Esophagus squamous epithelium (tissue), 5 donors: ENCODE measurements around the gene MS4A2. TPM values are rescaled to one million over a fixed set of nuclear protein-coding genes. Genes with fewer than 3 reads are reported as not detected.
A peak's percentile ranks its signal among the peaks of the same experiment; 100 is the strongest.
"Not testable (repeated sequence)": the region's sequence is repeated elsewhere in the genome, so short reads cannot be mapped to it uniquely, and the experiment has no call there.

Experiments used
- DNase-seq: peaks from one replicate; lab custom pipeline; 2025; lab: John Stamatoyannopoulos, UW
- H3K27ac ChIP-seq, 4 donors: fragments of 200-600 bp; sonication (generic); one replicate each; pipeline ENCODE4 v1.5.1; 2016 to 2019; ENCODE audit warnings: mild to moderate bottlenecking in 1 of 4
- H3K27me3 ChIP-seq, 4 donors: fragments of 200-600 bp; sonication (generic); 1 replicate in 3 of 4; 2 replicates in 1 of 4; pipeline versions ENCODE4 v1.5.1 to v1.6.0; 2017 to 2021; ENCODE audit warnings: antibody characterized with exemption in 1 of 4
- H3K36me3 ChIP-seq, 3 donors: fragments of 200-600 bp; sonication (generic); one replicate each; pipeline ENCODE4 v1.5.1; 2016 to 2019
- H3K4me1 ChIP-seq, 3 donors: fragments of 200-600 bp; sonication (generic); one replicate each; pipeline ENCODE4 v1.5.1; 2017 to 2019
- H3K4me3 ChIP-seq, 4 donors: fragments of 200-600 bp; sonication (generic); 1 replicate in 3 of 4; 2 replicates in 1 of 4; pipeline ENCODE4 v1.5.1; 2016 to 2019; ENCODE audit warnings: mild to moderate bottlenecking in 2 of 4, moderate library complexity in 1 of 4
- H3K9me3 ChIP-seq, 3 donors: fragments of 200-600 bp; sonication (generic); one replicate each; pipeline ENCODE4 v1.5.1; 2016 to 2019
- POLR2A ChIP-seq, 4 donors: fragments of 450-650 bp; IDR thresholded peaks; one replicate each; pipeline ENCODE4 v1.6.1; 2017; ENCODE audit warnings: antibody characterized with exemption in 4 of 4, mild to moderate bottlenecking in 4 of 4, moderate library complexity in 3 of 4
- WGBS, 2 donors: methylation state at CpG; one replicate each; pipeline ENCODE4 v1.1.5; 2018; 5-methylcytosine and 5-hydroxymethylcytosine counted together
- intact Hi-C: fragments of 100-400 bp; cut with DNase I; formaldehyde crosslinking; loops from one replicate; pipeline ENCODE4 v1.15.0; 2022
- total RNA-seq, 4 donors: library from RNA; depleted of rRNA; stranded (reverse); fragments of >200 nt; gene quantifications; one replicate each; pipeline ENCODE4 v1.1.0, GENCODE V29; 2016
- TF ChIP-seq, protein P1 (sequence below), 6 experiments: fragments of 450-650 bp in 4 of 6; fragments of 200-600 bp in 2 of 6; sonication (generic) in 2 of 6; IDR thresholded peaks; one replicate each; pipeline ENCODE4 v1.5.1; 2016 to 2019; ENCODE audit warnings: antibody characterized with exemption in 6 of 6, mild to moderate bottlenecking in 4 of 6, moderate library complexity in 4 of 6
- donor health status: DM: yes; HTN: yes; CAD: no.

The MS4A2 gene
- total RNA-seq, result 10 to 100 TPM in 1 of 4 donors, under 1 TPM in 1, not detected in 2; 0.12 to 13.2 TPM

DNA sequence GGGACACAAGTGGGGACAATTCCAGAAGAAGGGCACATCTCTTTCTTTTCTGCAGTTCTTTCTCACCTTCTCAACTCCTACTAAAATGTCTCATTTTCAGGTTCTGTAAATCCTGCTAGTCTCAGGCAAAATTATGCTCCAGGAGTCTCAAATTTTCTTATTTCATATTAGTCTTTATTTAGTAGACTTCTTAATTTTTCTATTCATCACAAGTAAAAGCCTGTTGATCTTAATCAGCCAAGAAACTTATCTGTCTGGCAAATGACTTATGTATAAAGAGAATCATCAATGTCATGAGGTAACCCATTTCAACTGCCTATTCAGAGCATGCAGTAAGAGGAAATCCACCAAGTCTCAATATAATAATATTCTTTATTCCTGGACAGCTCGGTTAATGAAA lies at the start of gene MS4A2:
MS4A2 (plus strand) TSS at position 301 of the 400 bp plus-strand sequence. CDS start 102 bp downstream, outside the sequence.
- DNase-seq, result no peak
- H3K9me3 ChIP-seq, result no peaks in the 10 kb centered on the region
- intact Hi-C loops, result no loop called here
- no peak within 1 kb of the TSS for H3K4me3 ChIP-seq
- no peaks in the 10 kb centered on the region for H3K36me3 ChIP-seq
- H3K27me3 ChIP-seq, result no peaks in the 10 kb centered on the region
- 69 to 75% methylated on average over 1 of the region's 1 CpG for WGBS, 2 donors
- H3K27ac ChIP-seq, result peak within 1 kb of the TSS in 1 of 4 donors; percentile 17
- no peaks in the 10 kb centered on the region for H3K4me1 ChIP-seq
- TF ChIP-seq, protein P1, sequence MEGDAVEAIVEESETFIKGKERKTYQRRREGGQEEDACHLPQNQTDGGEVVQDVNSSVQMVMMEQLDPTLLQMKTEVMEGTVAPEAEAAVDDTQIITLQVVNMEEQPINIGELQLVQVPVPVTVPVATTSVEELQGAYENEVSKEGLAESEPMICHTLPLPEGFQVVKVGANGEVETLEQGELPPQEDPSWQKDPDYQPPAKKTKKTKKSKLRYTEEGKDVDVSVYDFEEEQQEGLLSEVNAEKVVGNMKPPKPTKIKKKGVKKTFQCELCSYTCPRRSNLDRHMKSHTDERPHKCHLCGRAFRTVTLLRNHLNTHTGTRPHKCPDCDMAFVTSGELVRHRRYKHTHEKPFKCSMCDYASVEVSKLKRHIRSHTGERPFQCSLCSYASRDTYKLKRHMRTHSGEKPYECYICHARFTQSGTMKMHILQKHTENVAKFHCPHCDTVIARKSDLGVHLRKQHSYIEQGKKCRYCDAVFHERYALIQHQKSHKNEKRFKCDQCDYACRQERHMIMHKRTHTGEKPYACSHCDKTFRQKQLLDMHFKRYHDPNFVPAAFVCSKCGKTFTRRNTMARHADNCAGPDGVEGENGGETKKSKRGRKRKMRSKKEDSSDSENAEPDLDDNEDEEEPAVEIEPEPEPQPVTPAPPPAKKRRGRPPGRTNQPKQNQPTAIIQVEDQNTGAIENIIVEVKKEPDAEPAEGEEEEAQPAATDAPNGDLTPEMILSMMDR (IDR thresholded peaks at IDR 0.05), result no peak
- TF ChIP-seq POLR2A (IDR thresholded peaks at IDR 0.05), result no peak

DNA sequence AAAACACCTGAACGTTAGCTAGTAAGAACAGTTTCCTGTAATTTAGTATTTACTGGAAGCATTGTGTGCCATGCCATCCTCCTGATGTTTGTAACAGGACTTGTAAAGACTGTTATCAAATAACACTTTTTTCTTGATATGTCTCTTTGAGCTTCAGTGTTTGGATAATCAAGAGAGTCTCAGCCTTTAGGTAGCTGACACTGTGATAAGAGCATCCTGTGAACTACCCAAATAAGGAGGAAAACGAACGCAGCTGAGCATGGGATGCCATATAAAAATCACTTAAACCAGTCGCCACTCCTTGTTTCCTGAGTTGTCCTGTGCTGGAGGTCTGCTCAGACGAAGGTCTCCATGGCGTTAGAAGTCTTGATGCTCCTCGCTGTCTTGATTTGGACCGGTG lies 48.4 kb upstream of the MS4A2 start, which contains the start of gene OOSP2:
OOSP2 (plus strand) TSS at position 301 of the 400 bp plus-strand sequence; CDS start at position 352, 51 bp downstream.
- intact Hi-C loops, result no loop called here
- Histone ChIP-seq H3K27ac (no peak within 1 kb of the TSS), H3K4me1 (no peaks in the 10 kb centered on the region), H3K4me3 (no peak within 1 kb of the TSS), H3K36me3 (no peaks in the 10 kb centered on the region), H3K27me3 (no peaks in the 10 kb centered on the region), H3K9me3 (no peaks in the 10 kb centered on the region)
- DNase-seq, result no peak
- 74 to 81% methylated on average over 8 of the region's 8 CpGs for WGBS, 2 donors
- no peak for TF ChIP-seq POLR2A (IDR thresholded peaks at IDR 0.05)
- TF ChIP-seq, protein P1 (IDR thresholded peaks at IDR 0.05), result no peak

DNA sequence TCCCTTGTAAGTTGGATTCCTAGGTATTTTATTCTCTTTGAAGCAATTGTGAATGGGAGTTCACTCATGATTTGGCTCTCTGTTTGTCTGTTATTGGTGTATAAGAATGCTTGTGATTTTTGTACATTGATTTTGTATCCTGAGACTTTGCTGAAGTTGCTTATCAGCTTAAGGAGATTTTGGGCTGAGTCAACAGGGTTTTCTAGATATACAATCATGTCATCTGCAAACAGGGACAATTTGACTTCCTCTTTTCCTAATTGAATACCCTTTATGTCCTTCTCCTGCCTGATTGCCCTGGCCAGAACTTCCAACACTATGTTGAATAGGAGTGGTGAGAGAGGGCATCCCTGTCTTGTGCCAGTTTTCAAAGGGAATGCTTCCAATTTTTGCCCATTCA lies 38.0 kb upstream of the MS4A2 start:
- intact Hi-C loops, H3K4me1 ChIP-seq, H3K4me3 ChIP-seq, H3K9me3 ChIP-seq, H3K27me3 ChIP-seq, H3K36me3 ChIP-seq, H3K27ac ChIP-seq, DNase-seq: not testable (repeated sequence)

DNA sequence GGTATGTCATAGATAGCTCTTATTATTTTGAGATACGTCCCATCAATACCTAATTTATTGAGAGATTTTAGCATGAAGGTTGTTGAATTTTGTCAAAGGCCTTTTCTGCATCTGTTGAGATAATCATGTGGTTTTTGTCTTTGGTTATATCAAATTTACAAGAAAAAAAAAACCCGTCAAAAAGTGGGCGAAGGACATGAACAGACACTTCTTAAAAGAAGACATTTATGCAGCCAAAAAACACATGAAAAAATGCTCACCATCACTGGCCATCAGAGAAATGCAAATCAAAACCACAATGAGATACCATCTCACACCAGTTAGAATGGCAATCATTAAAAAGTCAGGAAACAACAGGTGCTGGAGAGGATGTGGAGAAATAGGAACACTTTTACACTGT lies 37.6 kb upstream of the MS4A2 start:
- DNase-seq, H3K27ac ChIP-seq, H3K27me3 ChIP-seq, intact Hi-C loops, H3K4me1 ChIP-seq, H3K36me3 ChIP-seq, H3K9me3 ChIP-seq, H3K4me3 ChIP-seq: not testable (repeated sequence)
- 25 to 81% methylated on average over 2 to 3 of the region's 3 CpGs for WGBS, 2 donors

DNA sequence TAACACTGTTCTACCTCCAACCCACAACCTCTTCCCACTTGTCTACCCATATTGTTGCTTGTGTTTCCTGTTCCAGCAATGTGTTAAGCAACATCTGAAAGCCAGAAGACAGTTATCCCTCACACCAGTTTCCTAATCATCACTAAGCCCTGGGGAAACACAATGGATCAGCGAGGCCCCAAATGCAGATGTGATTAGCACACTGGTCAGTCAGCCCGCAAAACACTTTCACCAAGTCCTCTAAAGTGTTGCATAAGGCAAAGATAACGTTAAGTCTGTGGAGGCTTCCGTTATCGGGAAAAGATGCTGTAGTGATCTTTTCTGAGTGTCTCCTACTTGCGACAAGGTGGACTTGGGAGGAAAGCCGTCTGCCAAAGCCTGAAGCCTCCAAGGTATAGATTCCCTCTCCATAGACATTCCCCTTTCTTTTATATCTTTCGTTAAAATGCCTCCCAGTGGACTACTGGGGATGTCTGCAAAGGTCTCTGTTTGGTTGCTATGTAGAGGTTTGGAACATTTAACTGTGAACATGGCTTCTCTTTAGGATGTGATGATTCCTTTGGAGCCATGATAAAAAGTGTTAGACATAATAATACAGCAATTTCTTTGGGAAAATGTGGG lies 32.0 kb upstream of the MS4A2 start, which contains the start of gene MS4A3:
MS4A3 (plus strand) TSS at position 317 of the 621 bp plus-strand sequence. CDS start 4,496 bp downstream, outside the sequence.
- Histone ChIP-seq H3K27me3 (no peaks in the 10 kb centered on the region), H3K27ac (no peak within 1 kb of the TSS), H3K9me3 (peaks cover 0 to 4% (median 0%) of the 10 kb centered on the region in 3 donors), H3K4me1 (no peaks in the 10 kb centered on the region), H3K36me3 (no peaks in the 10 kb centered on the region), H3K4me3 (no peak within 1 kb of the TSS)
- intact Hi-C loops, result no loop called here
- TF ChIP-seq, protein P1 (IDR thresholded peaks at IDR 0.05), result no peak
- no peak for TF ChIP-seq POLR2A (IDR thresholded peaks at IDR 0.05)
- WGBS, 2 donors, result 65 to 69% methylated on average over 8 of the region's 8 CpGs
- no peak for DNase-seq

DNA sequence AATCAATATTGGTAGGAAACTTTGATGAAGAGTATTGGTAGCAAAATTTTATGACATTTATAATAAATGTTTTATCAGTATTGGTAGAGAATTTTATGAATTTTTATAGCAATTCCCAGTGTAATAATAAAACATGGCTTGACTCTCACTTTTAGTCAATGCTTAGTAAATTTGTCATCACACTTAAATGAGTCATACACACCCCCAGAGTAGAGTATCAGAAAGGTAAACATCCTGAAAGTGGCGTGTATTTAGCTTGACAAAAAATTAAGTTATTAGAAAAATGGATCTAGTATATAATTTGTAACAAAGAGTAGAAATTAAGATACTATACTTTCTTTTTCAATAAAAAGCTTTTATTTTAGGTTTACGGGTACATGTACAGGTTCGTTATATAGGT lies 29.4 kb upstream of the MS4A2 start:
- Histone ChIP-seq H3K36me3 (no peaks in the 10 kb centered on the region), H3K4me1 (no peaks in the 10 kb centered on the region), H3K9me3 (no peaks in the 10 kb centered on the region), H3K27ac (no peak overlapping the region), H3K27me3 (no peaks in the 10 kb centered on the region), H3K4me3 (no peak overlapping the region)
- TF ChIP-seq POLR2A (IDR thresholded peaks at IDR 0.05), result no peak
- TF ChIP-seq, protein P1 (IDR thresholded peaks at IDR 0.05), result no peak
- intact Hi-C loops, result no loop called here
- no peak for DNase-seq
- 66 to 68% methylated on average over 3 of the region's 3 CpGs for WGBS, 2 donors
